SK-N-SH treated with all-trans-retinoic acid at 6 μM for 48 hours (cell line): ENCODE measurements around the gene CACNA1I.

Experiments used
- ATAC-seq: fragments of 200-7000 bp; cut with Tn5 transposase; 3 replicates; pipeline ENCODE4 v1.9.1; 2020; ENCODE audit warnings: mild to moderate bottlenecking, moderate library complexity
- ARNTL ChIP-seq: fragments of 450-650 bp; formaldehyde crosslinking; IDR thresholded peaks from 2 replicates; pipeline ENCODE4 v1.5.0; 2020; ENCODE audit warnings: low read depth, mild to moderate bottlenecking, moderate library complexity, borderline replicate concordance
- ESRRG ChIP-seq: fragments of 250-450 bp; sonication (Bioruptor Pico); IDR thresholded peaks from 2 replicates; pipeline ENCODE4 v1.6.1; 2021; ENCODE audit warnings: mild to moderate bottlenecking
- GLIS3 ChIP-seq: fragments of 250-450 bp; sonication (Bioruptor Pico); IDR thresholded peaks from 2 replicates; pipeline ENCODE4 v1.5.0; 2020; ENCODE audit warnings: mild to moderate bottlenecking, moderate library complexity
- ISL1 ChIP-seq: fragments of 250-450 bp; sonication (Bioruptor Pico); IDR thresholded peaks from 2 replicates; pipeline ENCODE4 v2.1.2; 2022; ENCODE audit warnings: mild to moderate bottlenecking, moderate library complexity
- OSR1 ChIP-seq: fragments of 250-450 bp; sonication (Bioruptor Pico); IDR thresholded peaks from 2 replicates; pipeline ENCODE4 v1.8.0; 2022; ENCODE audit warnings: moderate library complexity, mild to moderate bottlenecking, inconsistent platforms
- PPARA ChIP-seq: fragments of 250-450 bp; sonication (Bioruptor Pico); IDR thresholded peaks from 2 replicates; pipeline ENCODE4 v1.5.0; 2020; ENCODE audit warnings: mild to moderate bottlenecking, borderline replicate concordance
- RARB ChIP-seq: fragments of 250-450 bp; sonication (Bioruptor Pico); IDR thresholded peaks from 2 replicates; pipeline ENCODE4 v1.8.0; 2021; ENCODE audit warnings: mild to moderate bottlenecking, moderate library complexity
- TOX ChIP-seq: fragments of 250-450 bp; sonication (Bioruptor Pico); IDR thresholded peaks from 2 replicates; pipeline ENCODE4 v1.8.0; 2021; ENCODE audit warnings: mild to moderate bottlenecking, moderate library complexity, borderline replicate concordance
- ZC3H10 ChIP-seq: fragments of 250-450 bp; sonication (Bioruptor Pico); IDR thresholded peaks from 2 replicates; pipeline ENCODE4 v1.5.1; 2021; ENCODE audit warnings: mild to moderate bottlenecking, moderate library complexity
- ZFP3 ChIP-seq: fragments of 250-450 bp; sonication (Bioruptor Pico); IDR thresholded peaks from 2 replicates; pipeline ENCODE4 v1.5.0; 2020; ENCODE audit warnings: mild to moderate bottlenecking, moderate library complexity
- ZFP30 ChIP-seq: fragments of 450-650 bp; formaldehyde crosslinking; IDR thresholded peaks from 2 replicates; pipeline ENCODE4 v1.5.0; 2022; ENCODE audit warnings: mild to moderate bottlenecking, moderate library complexity
- ZNF565 ChIP-seq: fragments of 450-650 bp; formaldehyde crosslinking; conservative IDR thresholded peaks from 2 replicates; pipeline ENCODE4 v1.5.0; 2020; ENCODE audit warnings: low read depth, mild to moderate bottlenecking, moderate library complexity
- TF ChIP-seq, protein P1 (sequence below): fragments of 250-450 bp; sonication (Bioruptor Pico); IDR thresholded peaks from 2 replicates; pipeline ENCODE4 v1.5.1; 2020; ENCODE audit warnings: low read depth, mild to moderate bottlenecking, moderate library complexity
- TF ChIP-seq, protein P2 (sequence below): fragments of 250-450 bp; sonication (Bioruptor Pico); IDR thresholded peaks from 2 replicates; pipeline ENCODE4 v1.8.0; 2020; ENCODE audit warnings: mild to moderate bottlenecking, moderate library complexity, borderline replicate concordance
- TF ChIP-seq, protein P3 (sequence below): fragments of 250-450 bp; sonication (Bioruptor Pico); IDR thresholded peaks from 2 replicates; pipeline ENCODE4 v1.5.0; 2020; ENCODE audit warnings: mild to moderate bottlenecking, moderate library complexity

CACNA1I gene

DNA sequence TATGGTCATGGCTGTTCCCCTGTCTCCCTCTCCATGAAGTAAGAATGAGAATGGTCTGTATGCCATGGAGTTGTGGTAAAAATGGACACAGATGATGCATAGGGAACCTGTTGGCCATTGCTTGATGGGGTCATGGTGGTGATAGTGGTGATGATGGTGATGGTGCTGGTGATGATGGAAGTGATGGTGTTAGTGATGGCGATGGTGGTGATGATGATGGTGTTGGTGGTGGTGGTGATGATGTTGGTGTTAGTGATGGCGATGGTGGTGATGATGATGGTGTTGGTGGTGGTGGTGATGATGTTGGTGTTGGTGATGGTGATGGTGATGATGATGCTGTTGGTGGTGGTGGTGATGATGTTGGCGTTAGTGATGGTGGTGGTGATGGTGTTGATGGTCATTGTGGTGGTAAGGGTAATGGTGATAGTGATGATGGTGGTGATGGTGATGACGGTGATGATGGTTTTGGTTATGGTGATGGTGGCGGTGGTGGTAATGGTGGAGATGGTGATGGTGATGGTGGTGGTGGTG is 5.1 kb upstream of the CACNA1I start:
- no peak for ATAC-seq

DNA sequence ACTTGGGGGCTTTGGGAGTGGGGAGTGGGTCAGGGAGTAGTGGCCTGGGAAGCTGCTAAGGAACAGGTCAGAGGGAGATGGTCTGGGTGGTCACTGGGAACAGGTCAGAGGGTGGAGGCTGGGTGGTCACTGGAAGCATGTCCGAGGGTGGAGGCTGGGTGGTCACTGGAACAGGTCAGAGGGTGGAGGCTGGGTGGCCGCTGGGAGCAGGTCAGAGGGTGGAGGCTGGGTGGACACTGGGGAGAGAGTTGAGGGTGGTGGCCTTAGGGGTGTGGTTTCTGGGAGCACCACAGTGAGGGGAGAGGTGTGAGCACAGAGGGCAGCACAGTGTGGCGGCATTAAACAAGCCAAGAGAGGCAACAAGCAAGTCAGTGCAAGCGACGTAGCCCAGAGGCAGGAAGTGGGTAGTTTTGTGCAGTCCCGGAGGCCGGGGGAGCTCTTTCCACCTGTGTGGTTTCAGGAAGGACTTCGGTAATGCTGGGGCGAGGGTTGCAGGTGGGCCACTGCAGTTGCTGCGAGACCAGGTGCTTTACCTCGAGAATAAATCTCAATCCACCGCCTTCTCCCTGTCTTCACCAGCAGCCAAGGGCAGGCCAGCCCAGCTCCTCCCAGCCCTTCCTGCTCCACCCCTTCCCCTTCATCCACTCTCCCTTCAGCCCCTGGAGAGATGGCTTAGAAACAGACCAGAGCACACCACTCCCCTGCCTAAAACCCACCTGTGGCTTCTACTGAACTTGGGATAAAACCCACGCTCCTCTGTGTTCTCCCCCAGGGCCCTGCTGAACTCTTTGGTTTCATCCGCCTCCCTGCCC is 3.2 kb upstream of the CACNA1I start:
- no peak for TF ChIP-seq OSR1 (CRISPR knock-in tag)
- no peak for ATAC-seq

More for the DNA sequence above, 5.1 kb upstream of the CACNA1I start:
- TF ChIP-seq, protein P1, sequence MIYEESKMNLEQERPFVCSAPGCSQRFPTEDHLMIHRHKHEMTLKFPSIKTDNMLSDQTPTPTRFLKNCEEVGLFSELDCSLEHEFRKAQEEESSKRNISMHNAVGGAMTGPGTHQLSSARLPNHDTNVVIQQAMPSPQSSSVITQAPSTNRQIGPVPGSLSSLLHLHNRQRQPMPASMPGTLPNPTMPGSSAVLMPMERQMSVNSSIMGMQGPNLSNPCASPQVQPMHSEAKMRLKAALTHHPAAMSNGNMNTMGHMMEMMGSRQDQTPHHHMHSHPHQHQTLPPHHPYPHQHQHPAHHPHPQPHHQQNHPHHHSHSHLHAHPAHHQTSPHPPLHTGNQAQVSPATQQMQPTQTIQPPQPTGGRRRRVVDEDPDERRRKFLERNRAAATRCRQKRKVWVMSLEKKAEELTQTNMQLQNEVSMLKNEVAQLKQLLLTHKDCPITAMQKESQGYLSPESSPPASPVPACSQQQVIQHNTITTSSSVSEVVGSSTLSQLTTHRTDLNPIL (CRISPR knock-in tag) = no peak
- no peak for TF ChIP-seq PPARA (CRISPR knock-in tag)
- TF ChIP-seq, all 23 proteins: peak for 0

DNA sequence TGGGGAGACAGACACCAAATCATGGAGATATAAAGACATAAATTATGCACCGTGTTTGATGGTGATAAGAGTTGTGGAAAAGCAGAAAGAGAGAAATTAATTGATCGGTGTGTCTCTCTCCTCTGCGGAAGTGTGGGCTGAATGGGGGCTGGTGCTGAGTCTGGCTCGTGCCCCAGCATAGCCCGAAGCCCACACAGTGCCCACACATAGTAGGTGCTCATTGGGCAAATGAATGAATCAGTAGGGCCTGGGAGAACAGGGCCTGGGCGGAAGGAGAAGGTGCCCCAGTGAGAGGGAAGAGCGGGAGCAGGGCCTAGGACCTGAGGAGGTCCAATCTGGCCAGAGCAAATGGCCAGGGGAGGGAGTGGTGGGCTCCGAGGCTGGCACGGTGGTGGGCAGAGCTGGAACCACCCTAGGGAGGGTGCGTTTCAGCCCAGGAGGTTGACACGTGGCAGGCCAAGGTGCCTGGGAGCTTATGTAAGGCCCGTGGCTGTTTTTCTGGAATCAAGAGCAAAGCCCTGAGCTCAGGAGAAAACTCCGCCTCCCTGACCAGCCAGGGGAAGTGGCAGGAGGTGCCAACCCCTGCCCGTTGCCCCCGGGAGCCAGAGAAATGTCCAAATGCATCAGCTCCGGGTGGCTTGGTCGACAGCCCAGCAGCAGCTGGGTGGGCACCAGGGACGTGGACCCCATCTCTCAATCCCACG is 2.1 kb upstream of the CACNA1I start:
- ATAC-seq = no peak
- TF ChIP-seq RARB (CRISPR knock-in tag) (no peak), OSR1 (CRISPR knock-in tag) (no peak), ESRRG (CRISPR knock-in tag) (no peak), ZFP30 (no peak), ZFP3 (CRISPR knock-in tag) (no peak)
- TF ChIP-seq, all 23 proteins: peak for 0

DNA sequence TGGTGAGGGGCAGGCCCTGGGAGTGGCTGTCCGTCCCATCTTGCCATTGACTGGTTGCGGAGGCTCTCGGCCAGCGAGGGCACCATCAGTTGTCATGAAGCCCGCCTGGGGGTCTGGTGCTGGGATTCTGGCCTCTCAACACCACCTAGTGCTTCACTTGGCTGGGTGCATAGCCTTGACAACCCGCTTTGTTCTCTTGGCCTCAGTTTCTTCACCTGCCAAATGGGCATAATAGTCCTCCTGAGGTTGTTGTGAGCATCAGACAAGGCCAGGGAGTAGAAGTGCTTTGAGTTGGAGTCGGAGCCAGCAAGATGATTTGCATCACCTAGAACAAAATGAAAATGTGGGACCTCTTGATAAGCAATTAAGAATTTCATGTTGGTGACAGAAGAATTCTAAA is 1.5 kb upstream of the CACNA1I start:
- TF ChIP-seq, protein P2, sequence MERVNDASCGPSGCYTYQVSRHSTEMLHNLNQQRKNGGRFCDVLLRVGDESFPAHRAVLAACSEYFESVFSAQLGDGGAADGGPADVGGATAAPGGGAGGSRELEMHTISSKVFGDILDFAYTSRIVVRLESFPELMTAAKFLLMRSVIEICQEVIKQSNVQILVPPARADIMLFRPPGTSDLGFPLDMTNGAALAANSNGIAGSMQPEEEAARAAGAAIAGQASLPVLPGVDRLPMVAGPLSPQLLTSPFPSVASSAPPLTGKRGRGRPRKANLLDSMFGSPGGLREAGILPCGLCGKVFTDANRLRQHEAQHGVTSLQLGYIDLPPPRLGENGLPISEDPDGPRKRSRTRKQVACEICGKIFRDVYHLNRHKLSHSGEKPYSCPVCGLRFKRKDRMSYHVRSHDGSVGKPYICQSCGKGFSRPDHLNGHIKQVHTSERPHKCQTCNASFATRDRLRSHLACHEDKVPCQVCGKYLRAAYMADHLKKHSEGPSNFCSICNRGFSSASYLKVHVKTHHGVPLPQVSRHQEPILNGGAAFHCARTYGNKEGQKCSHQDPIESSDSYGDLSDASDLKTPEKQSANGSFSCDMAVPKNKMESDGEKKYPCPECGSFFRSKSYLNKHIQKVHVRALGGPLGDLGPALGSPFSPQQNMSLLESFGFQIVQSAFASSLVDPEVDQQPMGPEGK (CRISPR knock-in tag) = no peak
- TF ChIP-seq OSR1 (CRISPR knock-in tag) = no peak
- TF ChIP-seq, protein P3, sequence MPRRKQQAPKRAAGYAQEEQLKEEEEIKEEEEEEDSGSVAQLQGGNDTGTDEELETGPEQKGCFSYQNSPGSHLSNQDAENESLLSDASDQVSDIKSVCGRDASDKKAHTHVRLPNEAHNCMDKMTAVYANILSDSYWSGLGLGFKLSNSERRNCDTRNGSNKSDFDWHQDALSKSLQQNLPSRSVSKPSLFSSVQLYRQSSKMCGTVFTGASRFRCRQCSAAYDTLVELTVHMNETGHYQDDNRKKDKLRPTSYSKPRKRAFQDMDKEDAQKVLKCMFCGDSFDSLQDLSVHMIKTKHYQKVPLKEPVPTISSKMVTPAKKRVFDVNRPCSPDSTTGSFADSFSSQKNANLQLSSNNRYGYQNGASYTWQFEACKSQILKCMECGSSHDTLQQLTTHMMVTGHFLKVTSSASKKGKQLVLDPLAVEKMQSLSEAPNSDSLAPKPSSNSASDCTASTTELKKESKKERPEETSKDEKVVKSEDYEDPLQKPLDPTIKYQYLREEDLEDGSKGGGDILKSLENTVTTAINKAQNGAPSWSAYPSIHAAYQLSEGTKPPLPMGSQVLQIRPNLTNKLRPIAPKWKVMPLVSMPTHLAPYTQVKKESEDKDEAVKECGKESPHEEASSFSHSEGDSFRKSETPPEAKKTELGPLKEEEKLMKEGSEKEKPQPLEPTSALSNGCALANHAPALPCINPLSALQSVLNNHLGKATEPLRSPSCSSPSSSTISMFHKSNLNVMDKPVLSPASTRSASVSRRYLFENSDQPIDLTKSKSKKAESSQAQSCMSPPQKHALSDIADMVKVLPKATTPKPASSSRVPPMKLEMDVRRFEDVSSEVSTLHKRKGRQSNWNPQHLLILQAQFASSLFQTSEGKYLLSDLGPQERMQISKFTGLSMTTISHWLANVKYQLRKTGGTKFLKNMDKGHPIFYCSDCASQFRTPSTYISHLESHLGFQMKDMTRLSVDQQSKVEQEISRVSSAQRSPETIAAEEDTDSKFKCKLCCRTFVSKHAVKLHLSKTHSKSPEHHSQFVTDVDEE (CRISPR knock-in tag) = no peak
- no peak for ATAC-seq

DNA sequence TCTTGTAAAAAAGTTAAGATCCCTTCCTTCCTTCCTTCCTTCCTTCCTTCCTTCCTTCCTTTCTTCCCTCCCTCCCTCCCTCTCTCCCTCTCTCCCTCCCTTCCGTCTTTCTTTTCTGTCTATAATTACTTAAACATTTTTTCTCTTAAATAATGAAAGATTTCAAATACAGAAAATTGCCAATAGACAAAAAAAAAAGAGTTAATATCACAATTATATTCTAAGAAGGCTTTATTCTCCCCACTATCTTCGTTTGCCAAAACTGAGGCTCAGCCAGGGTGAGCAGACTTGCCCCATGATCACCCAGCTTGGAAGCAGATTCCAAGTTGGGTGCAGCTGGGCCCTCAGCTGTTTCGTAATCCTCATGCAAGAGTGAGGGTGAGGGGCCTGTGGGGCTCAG is 327 bp upstream of the CACNA1I start:
- TF ChIP-seq PPARA (CRISPR knock-in tag) (no peak), ZNF565 (CRISPR knock-in tag) (no peak), TOX (no peak), ESRRG (CRISPR knock-in tag) (no peak), ZC3H10 (CRISPR knock-in tag) (no peak), ARNTL (CRISPR knock-in tag) (no peak), GLIS3 (CRISPR knock-in tag) (no peak), ISL1 (CRISPR knock-in tag) (no peak)
- TF ChIP-seq, protein P1 (CRISPR knock-in tag) = no peak
- TF ChIP-seq, protein P2 (CRISPR knock-in tag) = no peak
- no peak for ATAC-seq
